GM18519 (cell line): Measurements from ENCODE around the gene RPL10.

Source experiments
- ATAC-seq: cut with Tn5 transposase; IDR thresholded peaks from one replicate; pipeline ENCODE4 v1.9.1; 2021; ENCODE audit warnings: mild to moderate bottlenecking, moderate library complexity; ENCODE audit not compliant: unreplicated experiment, low FRiP score

Gene RPL10

DNA sequence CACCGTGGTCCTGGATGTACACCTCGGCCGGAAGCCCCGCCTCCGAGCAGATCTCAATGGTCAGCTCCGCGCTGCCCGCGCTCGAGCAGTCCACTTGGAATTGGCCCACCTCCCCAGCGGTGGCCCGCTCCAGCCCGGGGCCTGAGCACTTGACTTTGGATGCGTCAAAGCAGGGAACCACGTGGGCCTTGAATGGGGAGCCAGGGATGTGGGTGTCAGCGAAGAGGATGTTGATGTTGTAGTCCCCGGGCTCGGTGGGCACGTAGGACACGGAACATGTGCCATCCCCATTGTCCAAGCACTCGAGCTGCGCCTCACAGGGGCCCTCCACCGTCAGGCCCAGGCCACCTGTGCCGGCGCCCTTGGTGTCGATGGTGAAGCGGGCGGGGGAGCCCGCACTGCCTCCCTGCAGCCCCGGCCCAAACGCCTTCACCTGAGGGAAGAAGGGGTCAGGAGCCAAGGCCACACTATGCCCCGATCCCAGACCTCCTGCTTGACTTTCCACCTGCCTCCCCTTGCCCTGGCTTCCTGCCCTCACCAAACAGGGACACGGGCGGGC, 37.9 kb upstream of the RPL10 start:
- ATAC-seq, result no peak

DNA sequence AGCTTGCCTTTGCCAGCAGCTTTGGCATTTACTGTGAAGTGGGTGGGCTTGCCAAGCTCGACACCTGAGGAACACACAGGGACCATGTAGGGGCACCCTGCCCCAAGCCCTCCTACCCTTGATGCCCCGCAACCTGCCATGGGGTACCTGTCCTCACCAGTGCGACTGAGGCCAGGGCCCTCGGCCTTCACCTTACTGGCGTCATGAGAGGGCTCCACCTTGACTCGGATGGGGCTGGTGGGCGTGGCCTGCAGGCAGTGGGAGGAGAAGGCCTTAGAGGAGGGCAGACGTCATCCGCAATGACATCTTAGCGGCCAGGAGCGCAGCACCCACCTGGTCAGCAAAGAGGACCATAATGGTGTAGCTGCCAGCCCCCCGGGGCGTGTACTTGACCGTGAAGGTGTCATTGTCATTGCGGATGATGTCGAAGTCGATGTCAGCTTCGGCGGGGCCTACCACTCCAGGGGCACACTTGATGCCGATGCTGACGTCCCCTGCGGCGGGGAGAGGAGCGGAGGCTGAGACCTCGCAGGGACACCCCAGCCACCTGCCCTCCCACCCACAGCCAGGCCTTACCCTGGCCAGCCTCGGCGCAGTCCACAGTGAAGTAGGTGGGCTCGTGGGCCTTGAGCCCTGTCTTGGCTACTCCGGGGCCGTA, 36.0 kb upstream of the RPL10 start:
- no peak for ATAC-seq

DNA sequence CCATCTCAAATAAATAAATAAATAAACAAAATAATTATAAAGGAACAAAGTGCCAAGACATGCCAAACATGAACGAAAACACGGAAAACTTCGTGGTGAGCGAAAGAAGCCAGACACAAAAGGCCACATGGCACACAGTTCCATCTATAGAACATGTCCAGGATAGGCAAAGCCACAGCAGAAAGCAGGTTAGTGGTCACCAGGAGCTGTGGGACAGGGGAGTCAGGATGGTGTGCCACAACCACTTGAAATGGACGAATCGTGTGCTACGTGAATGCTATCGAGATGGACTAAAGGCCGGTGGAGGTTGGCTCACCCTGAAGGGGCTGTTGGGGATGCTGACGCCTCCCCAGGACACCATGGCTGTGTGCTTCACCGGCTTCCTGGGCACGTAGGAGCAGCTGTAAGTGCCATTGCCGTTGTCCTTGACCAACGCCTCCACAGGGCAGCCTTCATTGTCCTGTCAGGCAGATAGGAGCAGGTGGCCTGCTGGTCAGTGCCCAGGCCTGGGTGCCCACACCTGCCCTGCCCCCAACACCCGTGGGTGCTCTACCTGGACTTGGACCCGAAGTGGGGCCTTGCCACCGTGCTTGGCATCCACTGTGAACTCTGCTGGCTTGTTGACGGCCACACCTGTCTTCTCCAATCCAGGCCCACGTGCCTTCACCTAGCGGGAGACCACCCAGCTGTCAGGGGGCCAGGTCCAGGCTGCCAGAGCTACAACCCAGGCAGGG, 34.3 kb upstream of the RPL10 start:
- no peak for ATAC-seq

DNA sequence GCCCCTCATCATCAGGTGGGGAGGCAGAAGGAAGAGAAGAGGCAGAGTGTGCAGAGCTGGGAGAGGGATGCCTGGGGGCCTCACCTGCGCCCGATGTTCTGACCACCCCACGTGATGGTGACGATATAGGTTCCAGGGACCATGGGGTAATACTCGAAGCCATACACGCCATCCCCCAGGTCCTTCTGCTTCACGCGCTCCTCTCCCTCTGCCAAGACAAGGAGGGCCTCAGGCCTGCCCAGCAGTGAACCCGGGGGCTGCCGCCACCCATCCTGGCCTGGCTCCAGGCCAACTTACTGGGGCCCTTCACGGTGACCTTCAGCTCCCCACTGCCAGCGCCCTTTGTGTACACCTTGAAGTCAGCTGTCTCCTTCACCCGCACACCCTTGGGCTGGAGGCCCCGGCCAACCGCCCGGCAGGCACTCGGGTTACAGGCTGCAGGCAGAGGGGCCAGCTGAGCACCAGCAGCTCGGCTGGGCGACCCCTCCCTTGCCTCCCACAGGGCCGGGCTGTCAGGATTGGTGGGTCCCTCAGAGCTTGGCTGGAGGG, 33.1 kb upstream of the RPL10 start:
- ATAC-seq, result no peak

DNA sequence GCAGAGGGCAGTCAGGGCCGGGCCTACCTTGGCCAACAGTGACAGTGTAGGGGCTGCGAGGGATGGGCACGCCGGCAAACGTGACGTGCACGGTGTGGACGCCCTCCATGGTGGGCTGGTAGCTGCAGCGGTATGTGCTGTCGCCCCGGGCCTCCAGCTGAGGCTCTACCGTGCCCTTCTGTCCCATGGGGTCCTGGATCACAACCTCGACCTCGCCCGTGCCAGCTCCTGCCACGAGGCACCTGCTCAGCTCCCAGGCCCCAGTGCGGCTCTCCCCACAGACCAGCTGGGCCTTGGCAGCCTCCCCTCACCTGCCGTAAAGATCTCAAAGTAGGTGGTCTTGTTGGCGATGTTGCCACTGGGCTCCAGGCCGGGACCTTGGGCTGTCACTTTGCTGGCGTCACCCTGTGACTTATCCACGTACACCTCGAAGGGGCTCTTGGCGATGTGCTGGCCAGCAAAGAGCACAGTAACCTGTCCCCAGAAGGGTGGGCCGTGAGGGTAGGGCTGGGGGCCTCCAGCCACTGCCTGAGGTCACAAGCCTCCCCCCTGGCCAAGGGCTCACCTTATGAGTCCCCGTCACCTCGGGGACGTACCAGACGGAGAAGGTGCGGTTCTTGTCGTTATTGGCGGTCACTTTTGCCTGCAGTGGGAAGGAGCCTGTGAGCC, 32.0 kb upstream of the RPL10 start:
- no peak for ATAC-seq

DNA sequence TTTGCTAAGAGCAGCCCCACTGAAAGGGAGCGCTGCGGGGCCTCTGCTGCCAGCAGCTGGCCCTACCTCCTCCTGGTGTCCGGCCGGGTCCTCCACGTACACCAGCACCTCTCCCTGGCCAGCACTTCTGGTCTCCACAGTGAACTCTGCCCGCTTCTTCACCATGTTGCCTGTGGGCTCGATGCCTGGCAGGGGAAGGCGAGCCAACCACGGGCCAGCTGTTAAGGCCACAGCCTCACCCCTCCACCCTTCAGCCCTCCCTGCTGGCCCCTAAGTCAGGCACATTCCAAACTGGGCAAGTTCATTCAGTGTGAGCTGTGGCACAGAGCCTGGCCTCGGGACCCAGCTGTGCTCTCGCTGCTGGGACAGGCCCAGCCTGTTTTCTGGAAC, 31.5 kb upstream of the RPL10 start:
- ATAC-seq, result no peak

DNA sequence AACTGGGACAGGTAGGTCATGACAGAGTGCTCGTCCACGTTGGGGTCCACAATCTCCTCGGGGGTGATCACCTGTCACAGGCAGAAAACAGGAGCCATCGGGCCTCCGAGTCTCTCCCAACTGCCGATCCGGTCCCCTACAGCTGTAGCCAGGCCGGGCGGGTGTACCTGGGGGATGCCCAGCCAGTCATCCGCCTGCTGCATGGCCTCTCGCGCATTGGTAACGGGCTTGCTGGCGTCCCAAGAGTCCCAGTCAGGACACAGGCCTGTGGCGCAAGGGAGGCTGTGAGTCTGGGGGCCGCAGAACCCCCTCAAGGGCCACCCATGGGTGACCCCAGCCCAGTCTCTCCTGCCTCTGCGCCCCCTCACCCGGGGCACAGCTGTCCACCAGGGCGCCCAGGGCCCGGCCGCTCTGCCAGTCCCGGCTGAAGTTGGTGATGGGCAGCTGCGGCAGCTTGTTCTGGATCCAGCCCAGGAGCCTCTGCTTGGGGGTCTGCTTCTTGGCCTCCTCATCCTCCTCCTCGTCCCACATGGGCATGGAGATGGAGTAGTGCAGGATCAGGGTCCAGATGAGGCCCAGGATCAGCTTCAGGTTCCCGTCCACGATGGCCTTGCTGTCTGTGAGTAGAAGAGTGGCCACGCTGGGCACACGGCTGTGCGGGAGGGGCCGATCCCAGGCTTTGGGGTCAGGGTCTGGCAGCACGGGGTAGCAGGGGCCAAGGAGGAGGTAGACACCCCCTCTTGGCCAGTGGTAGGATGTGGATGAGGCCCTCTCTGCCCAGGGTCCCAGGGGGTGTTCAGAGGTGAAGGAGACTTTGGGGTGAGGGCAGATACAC, 30.5 kb upstream of the RPL10 start:
- ATAC-seq, result no peak

DNA sequence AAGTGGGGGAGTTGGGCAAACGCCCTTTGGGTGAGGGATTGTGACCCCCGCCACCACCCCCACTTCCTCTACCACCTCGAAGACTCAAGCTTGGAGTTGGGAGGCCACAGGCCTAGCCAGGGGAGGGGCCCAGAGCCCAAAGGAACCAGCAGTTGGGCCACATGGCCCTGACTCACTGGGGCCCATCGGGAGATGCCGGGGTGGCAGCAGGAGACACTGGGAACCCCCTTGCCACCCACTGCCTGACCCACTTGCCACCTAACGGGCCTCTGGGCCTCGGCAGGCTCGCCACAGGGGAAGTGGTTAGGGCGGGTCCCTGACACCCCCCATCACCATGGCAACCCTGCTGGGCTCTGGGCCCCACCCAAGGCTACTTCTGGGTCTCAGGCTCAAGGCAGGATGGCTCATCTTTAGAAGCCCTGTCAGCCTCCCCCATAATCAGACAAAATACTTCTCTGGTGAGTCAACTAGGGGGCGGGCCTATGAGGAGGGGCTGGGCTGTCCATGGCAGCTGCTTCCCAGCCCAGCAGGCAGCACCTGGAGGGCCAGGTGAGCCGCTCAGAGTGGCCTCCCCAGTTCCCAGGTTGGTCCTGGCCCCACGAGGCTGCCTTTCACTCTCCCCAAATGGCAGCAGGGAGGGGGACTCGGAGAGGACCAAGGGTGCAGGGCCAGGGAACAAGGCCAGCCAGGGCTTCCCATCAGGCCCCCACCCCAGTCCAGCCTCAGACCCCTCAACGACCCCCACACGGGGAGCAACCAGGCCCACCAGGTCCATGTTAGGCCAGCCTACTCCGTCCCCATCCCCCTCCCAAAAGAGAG, 29.3 kb upstream of the RPL10 start:
- ATAC-seq, result no peak

DNA sequence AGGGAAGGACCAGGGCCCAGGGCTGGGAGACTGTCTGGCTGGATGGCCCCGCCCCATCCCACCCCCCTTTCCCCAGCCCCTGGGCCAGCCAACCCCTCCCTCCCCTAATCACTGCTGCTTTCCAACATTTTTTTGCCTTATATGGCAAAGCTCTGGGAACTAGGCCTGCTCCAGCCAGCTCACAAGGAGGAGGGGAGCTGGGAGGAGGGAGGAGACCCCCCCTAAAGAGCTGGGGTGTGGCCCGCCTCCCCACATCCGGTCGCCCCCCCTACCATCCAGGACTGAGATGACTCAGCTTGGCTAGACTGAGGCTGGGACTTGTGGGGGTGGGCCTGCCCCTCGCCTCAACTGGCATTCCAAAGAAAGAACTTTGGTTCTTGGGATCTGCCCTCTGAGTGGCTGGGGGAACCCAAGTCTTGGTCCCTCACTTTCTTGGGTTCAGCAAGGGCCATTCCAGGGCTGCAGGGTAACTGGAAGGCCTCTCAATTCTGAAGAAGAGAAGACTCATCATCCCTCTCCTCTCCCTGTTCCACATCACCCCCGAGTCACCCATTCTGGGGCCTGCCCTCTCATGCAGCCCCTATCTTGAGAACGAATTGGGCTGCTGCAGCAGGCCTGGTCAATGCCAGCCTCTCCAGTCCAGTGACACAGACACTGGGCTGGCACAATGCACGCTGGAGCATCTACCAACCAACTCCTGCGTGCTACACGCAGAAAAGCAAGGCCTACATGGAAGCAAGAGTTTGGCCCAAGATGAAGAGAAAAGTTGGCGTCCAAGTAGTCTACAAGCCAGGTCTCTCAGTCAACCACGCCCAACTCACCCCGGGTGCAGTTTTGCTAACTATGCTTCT, 28.5 kb upstream of the RPL10 start:
- no peak for ATAC-seq

DNA sequence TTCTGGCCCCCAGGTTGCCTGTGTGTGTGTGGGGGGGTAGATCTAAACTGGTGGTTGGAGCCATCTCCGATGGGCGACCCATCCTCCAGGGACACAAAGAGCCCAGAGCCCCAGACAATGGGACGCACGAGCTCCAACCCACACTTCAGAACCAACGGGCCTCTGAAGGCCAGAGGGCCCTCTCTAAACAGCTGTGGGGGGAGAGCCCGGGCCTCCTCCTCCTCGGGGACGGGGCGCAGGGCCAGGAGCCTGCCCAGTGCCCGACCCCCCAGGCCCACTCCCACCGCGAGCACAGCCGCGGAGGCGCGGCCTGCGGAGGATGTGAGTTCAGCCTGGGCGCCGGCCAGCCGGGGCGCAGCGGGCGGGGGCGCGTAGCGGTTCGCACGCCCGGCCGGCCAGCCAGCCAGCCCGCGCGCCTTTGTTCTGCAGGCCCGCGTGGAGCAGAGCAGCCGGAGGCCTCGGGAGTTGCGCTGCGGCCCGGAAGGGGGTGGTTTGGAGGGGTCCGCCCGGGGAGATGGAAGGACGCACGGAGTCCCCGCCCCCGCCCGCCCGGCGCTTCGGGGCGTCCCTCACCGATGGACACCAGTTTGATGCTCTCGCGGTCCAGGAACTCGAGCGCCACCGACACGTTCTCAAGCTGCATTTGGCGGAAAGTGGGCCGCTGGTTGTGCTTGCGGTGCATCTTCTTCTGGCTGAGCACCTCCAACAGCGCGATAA, 27.7 kb upstream of the RPL10 start:
- no peak for ATAC-seq

DNA sequence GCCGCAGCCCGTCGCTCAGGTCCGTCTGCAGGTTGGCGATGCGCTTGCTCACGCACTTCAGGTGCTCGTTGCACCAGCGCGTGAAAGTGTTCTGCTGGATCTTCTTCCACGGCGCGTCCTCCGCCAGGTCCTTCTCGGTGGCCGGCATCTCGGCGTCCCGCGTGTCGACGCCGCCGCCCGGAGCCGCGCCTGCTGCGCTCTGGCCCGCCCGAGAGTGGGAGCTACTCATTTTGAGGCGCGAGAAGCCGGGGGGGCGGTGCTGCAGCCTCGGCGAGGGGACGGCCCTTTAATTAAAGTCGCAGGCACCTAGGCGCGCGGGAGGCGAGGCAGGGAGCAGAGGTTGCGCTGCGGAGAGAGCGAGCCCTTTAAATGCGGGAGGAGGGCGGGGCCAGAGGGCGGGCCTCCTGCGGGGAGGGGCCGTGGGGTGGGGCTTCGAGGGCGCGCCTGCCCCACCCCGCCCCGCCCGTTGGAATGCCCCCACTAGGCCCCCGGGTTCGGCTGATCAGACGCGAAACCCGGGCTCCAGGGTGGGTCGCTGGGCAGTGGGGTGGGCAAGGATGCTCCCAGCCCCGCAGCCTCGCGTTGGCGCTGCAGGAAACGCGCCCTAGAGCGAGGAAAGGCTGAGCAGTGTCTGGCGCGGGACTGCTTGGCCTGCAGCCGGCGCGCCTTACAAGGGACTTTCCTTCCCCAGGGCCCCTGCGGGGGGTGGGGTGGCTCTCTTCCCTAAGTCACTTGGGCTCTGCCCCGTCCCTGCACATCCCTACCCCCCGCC, 27.0 kb upstream of the RPL10 start:
- ATAC-seq, result no peak

DNA sequence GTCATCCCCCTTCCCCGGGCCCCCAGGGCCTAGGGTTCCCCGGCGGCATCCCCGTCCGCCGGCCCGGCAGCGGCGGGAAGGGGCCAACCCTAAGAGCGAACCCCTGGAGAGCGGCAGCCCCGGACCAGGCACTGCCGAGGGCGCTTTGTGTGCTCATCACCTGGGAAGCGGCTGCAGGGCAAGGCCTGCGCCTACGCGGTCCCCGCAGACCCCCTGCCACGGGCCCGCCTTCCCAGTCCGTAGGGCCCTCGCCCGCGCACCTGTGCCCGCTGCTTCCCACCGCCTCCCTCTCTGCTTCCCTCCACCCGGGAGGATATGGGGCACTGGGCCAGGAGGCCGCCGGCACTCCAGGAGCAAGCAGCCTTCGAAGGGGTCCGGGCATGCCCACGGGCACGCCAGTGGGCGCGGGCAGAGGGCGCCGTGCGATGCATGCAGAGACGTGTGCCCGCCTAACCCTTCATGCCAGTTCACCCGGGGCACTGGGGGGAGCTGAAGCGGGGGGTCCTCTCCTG, 26.3 kb upstream of the RPL10 start:
- no peak for ATAC-seq

DNA sequence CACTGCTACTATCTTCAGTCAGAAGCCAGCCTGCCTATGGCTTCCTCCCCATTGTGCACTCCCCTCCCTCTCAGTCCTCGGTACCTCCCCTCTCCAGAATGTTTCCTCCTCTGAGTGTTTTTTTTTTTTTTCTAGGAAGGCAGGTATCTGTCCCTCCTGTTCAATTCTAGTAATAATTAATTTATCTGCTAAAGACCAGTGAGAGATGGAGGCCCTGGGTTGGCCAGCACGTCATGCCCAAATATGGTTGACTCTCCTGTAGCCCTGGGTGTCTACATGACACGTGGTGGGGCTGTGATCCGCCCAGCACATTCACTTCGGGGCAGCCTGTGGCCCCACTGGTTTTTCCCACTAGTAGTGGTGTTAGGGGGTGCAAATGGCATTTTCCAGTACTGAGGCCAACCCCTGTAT, 25.6 kb upstream of the RPL10 start:
- ATAC-seq, result no peak

DNA sequence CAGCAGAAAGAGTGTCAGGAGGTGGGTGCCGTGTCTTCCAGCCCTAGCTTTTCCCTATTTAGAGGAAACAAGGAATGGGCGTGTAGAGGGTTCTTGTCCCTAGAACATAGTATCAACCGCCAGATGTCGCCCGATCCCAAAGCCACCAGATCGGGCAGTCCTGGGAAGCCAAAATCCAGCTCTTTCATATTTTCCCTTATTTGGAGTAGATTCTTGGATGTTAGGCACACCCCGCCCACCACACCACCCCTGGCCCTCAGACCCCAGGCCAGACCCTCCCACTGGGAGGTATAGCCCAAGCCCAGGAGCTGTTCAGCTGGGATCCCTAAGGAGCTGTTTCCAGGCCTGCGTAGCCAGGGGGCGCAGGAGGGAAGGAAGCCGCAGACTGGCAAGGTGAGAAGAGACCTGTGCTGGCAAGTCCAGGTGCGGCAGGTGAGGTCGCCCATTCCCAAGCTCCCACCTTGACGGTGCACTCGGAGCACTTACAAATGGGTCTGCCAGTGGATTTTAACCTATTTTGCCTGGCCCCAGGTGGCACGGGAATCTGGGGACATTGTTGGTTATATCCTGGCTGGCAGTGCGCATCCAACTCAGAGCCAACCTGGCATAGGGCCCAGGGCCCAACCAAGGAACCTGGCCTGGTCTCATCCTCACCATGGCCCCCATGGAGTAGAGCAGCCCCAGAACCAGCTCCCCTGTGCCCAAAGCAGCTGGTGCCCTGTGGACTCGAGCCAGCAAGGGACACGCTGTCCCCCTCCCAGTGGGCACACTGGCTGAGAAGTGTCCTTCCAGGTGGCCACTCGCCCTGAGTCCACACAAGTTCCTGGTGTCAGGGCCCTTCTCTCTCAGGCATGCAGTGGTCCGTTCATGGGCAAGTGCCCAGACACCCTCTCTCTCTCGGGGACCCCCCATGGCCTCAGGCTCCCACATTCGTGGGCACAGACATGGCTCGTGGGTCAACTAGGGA, 24.6 kb upstream of the RPL10 start:
- ATAC-seq, result no peak

DNA sequence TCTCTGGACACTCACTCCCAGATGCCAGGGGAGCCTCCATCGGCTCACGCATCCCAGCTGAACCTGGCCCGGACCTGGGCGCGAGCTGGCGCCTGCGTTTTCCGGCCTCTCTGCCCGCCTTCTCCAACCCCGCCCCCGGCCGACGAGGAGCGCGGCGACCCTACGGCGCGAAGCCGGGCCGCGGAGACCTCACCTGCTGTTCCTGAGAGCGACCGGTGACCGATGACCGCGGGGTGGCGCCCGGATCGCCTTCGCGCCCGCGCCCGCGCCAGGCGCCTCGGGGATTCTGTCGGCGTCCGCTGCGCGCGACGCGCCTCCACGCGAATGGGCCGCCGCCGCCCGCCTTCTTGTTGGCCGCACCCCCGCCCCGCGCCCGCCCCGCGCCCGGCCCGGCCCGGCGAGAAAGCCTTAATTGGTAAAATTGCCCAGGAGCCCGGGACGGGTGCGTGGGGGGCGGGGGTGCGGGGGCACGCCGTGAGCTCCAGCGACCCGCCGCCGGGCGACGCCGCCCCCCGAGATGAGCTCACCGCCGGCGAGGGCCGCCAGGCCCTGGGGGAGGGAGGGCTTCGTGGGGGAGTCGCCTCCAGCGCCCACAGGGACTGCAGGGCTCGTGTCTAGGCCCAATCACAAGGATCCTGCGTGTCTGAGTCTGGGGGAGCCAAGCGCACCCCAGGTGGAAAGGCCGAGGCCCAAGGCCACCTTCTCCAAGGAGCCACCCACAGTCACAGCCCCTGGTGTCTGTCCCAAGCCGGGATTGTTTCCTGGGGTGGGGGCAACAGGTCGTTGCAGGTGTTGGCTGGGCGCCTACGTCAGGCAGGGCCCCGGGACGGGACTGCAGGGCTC, 23.6 kb upstream of the RPL10 start, which contains the start of gene FLNA:
Gene FLNA (minus strand): TSS at position 322 of the 843 bp plus-strand sequence. CDS start 3,389 bp downstream, outside the sequence.
- ATAC-seq, result no peak
